HG03103 (cell line): ENCODE measurements around the gene CHMP4A.
"Not testable (repeated sequence)": the region's sequence is repeated elsewhere in the genome, so short reads cannot be mapped to it uniquely, and the experiment has no call there.

ENCODE experiments used
- ATAC-seq: cut with Tn5 transposase; IDR thresholded peaks from one replicate; pipeline ENCODE4 v1.9.1; 2021; ENCODE audit warnings: low read depth; ENCODE audit not compliant: unreplicated experiment

CHMP4A gene

GRCh38 chr14:24249230-24250021 lies 36.1 kb upstream of the CHMP4A start:
- ATAC-seq: no peak

- ATAC-seq: no peak
Measured at GRCh38 chr14:24247422-24247821, 34.1 kb upstream of the CHMP4A start.

GRCh38 chr14:24246765-24247212 lies 33.5 kb upstream of the CHMP4A start:
- no peak for ATAC-seq

DNA sequence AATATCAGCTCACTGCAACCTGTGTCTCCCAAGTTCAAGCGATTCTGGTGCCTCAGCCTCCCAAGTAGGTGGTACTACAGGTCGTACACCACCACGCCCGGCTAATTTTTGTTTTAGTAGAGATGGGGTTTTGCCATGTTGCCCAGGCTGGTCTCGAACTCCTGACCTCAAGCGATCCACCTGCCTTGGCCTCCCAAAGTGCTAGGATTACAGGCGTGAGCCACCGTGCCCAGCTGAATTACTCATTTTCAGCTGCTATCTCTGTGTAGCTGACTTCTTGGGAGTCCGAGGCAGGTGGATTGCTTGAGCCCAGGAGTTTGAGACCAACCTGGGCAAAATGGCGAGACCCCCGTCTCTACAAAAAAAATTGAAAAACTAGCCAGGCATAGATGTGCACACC lies 32.1 kb upstream of the CHMP4A start:
- ATAC-seq: not testable (repeated sequence)

DNA sequence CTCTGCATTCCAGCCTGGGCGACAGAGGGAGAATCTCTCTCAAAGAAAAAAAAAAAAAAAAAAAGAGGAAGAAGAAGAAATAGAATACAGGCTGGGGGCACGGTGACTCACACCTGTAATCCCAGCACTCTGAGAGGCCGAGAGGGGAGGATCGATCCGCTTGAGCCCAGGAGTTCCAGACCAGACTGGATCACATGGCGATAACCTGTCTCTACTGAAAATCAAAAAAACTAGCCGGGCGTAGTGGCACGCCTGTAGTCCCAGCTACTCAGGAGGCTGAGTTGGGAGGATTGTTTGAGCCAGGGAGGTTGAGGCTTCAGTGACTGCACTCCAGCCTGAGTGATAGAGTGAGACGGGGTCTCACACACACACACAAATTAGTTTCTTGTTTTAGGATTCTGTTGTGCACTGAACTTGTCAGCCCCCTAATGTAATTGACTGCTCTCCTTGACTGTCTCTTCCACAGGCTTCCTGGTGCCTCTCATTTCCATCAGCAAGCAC lies 30.1 kb upstream of the CHMP4A start:
- no peak for ATAC-seq

GRCh38 chr14:24241829-24242443 lies 28.6 kb upstream of the CHMP4A start:
- ATAC-seq: peak; percentile 73

GRCh38 chr14:24240110-24240918 lies 27.0 kb upstream of the CHMP4A start:
- no peak for ATAC-seq

DNA sequence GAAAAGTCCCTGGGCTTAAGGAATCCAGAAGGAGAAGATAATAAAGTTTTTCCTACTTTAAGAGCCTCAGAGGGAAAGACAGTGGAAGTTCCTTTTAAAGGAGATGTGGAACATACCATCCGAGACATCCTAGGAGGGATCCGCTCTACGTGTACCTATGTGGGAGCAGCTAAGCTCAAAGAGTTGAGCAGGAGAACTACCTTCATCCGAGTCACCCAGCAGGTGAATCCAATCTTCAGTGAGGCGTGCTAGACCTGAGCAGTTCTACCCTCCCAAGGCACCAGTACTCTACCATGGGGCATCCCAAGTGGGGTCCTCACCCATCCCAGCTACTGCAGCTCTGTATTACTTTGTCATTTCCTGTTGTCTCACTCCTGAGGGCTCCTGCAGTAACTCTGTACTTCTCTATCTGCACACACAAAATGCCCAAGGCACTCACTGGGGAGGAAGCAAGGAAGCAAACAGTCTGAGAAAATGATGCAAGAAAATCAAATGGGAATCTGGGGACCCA lies 25.3 kb upstream of the CHMP4A start:
- ATAC-seq: no peak

DNA sequence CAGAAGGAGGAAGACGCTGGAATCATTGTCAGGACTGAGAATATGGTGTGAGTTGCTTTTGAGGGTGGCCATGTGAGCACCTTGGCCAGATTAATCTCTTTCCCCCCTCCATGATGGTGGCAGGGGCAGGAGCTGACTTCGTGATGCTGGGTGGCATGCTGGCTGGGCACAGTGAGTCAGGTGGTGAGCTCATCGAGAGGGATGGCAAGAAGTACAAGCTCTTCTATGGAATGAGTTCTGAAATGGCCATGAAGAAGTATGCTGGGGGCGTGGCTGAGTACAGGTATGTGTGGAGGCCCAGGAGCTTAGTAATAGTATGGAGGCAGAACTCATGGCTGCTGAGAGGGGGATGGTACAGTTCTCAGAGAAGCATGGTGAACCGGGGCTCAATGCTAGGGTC lies 24.8 kb upstream of the CHMP4A start:
- no peak for ATAC-seq

GRCh38 chr14:24237463-24237955 lies 24.2 kb upstream of the CHMP4A start:
- no peak for ATAC-seq

DNA sequence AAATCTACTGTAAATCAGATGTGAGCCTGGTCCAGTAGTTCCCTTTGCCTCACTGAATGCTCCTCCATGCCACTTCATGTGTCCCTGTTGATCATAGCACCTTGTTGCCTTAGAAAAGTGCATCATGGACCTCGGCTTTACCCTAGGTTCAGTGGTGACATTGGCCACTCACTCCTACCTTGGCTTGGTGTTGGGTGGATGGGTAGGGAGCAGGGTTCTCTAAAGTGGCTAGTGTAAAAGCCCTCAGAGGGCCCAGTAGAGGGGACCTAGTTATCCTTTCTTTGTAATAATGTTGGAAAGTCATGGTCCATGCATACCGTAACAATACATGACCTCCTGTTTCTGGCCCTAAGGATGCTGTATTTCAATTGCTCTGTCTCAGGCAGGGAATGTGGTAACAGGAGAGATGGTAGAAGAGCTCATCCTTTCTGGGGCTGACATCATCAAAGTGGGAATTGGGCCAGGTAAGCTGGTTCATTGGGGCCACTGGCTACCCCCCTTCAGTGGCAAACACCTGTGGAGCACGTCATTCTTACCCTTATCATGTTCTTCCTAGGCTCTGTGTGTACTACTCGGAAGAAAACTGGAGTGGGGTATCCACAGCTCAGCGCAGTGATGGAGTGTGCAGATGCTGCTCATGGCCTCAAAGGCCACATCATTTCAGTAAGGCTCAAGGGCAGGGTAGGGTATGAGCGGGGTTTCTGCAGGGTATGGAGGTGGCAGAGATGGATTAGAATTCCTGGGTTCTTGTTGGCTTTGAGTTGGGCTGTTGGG lies 23.6 kb upstream of the CHMP4A start:
- no peak for ATAC-seq

DNA sequence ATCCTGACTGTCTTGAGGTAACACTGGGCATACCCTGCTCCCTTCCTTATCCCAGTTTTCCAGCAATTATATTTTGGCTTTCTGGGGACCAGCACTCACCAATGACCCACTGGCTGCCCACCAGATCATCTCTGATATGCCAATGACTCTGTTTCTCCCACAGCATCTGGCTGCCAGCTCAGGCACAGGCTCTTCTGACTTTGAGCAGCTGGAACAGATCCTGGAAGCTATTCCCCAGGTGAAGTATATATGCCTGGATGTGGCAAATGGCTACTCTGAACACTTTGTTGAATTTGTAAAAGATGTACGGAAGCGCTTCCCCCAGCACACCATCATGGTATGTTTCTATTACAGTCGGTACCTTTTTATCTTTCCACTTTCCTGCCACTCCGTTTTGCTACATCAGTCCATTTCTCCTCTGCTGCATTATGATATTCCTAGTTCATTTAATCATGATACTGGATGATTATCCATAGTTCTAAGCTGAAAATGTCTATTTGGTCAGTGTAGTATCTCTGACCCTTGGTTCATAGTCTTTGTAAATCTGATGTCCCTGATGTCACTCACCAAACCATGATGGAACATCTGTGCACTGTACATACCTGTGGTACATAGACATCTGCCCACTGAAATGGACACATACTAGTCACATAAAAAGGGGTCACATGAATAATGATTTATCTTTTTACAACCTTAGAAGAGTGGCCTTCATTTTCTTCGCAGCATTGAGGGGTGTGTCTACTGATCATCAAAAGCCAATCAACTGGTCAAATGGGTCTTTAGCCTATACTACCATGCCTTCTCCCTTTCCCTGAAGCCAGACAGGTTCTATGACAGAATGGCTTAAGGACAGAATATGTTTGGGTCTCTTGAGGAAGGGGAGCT lies 22.8 kb upstream of the CHMP4A start:
- no peak for ATAC-seq

DNA sequence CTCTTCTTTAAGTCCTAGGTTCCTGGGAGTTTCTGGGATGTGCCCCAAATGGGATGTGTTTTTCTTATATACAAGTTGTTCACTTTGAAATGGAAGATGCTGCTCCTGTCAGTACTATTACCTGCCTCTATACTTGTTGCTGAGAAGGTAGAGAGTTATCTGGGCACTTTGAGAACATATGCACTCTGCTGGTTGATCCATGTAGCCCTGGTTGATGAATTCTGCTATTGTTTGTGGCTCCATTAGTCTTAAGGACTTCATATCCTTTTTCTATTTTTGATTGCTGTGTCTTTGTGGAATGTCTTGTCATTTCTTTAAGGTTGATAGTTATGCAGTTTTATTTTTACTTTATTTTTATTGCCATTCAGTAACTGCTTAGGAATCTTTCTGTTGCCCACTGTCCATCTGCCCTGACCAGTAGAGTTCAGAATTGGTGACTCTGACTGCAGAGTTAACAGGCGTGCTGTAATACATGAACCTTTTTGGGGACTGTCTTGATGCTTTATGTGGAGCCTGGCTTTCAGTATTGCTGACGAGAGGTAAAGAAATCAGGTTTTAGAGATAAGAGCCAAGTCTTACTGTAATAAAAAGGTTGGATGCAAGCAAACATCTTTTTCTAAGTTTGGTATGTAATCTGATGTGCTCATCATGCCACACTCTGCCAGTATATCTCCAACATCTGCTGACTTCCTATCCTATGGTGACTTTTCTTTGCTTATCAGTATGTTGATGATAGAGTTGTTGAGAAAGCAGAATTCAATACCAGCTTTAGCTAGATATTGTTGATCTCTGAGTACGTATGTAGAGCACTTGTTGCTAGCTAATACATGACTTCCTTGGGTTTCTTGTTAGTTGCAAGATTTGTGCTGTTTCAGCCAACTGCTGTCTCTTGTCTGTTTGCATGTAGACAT lies 21.1 kb upstream of the CHMP4A start:
- ATAC-seq: no peak

DNA sequence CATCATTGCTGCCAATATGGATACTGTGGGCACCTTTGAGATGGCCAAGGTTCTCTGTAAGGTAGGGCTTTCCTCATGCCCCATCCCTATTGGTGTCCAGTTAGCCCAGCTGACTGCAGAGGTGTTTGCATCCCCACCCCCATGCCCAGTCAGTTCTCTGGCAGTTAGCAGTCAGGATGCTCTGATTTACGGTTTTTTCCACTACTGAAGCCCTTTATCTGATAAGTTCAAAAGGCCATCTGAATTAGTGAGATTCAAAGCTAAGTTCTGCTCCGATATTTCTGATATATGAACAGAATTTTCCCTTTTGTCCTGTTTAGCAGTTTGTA lies 20.2 kb upstream of the CHMP4A start:
- no peak for ATAC-seq

DNA sequence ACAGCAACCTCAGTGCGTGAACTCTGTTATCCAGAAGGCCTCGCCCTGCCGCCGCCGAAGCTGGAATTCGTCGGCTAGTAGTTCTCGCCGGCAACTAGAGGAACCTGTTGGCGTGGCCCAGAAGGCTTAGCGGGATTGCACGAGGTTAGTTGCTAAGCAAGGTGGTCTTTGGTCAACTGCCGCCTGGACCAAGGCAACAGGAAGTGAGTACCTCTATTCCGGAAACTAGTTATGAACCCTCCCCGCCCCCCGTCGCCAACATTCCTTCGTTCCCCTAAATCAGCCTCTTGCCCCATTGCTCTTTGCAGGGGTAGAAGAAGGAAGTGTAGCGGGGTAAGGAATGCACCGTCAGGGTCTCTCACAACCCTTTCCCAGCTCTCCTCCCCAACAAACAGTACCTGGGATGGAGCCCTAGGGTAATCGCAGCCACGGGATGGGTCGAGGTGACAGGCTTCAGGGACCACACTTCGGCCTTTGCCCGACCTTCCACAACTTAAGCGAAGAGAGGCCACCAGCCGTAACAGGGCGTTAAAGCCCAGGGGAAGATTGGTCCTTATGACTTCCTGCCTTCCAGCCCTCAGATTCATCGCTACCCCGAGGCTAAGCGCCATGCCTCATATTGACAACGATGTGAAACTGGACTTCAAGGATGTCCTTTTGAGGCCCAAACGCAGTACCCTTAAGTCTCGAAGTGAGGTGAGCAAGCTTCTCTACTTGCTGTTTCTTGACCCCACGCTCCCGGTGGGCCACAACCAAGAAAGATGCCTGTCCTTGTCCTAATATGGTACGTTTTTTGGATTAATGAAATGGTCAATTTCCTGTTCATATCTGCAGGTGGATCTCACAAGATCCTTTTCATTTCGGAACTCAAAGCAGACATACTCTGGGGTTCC lies 19.6 kb upstream of the CHMP4A start, which contains the start of gene GMPR2:
Gene GMPR2 (plus strand): TSS at position 285 of the 893 bp plus-strand sequence. CDS start 325 bp downstream, at position 610.
- ATAC-seq: peak; percentile 37

DNA sequence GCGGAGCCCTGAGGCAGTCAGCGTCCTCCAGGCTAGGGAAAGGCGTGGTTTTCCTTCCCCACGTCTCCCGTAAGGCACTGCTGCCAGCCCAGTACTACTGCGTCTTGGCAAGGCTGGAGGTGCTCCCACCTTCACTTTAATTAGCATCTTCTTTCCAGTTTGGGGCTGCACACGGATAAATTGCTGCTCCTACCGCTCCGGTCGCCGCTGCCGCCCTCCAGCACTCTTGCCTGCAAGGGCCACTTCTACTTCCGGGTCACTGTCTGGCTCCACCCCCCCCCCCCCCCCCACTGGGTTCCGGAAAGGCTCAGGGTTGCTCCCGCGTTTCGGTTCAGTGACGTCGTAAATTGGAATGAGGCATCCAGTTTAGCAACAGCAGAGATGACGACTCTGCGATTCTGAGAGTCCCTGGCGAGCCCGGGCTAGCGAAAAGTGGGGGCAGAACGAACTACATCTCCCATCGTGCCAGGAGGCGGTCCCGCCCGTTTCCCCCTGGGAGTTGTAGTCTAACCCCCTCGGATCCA lies 18.9 kb upstream of the CHMP4A start, which contains the start of gene NEDD8:
Gene NEDD8 (minus strand): TSS at position 247 of the 524 bp plus-strand sequence. CDS start 100 bp downstream, at position 147.
- ATAC-seq: peak; percentile 63
